ENCODE measurements around the gene EPB41.
"Not testable (repeated sequence)": the region's sequence is repeated elsewhere in the genome, so short reads cannot be mapped to it uniquely, and the experiment has no call there.

The EPB41 gene

DNA sequence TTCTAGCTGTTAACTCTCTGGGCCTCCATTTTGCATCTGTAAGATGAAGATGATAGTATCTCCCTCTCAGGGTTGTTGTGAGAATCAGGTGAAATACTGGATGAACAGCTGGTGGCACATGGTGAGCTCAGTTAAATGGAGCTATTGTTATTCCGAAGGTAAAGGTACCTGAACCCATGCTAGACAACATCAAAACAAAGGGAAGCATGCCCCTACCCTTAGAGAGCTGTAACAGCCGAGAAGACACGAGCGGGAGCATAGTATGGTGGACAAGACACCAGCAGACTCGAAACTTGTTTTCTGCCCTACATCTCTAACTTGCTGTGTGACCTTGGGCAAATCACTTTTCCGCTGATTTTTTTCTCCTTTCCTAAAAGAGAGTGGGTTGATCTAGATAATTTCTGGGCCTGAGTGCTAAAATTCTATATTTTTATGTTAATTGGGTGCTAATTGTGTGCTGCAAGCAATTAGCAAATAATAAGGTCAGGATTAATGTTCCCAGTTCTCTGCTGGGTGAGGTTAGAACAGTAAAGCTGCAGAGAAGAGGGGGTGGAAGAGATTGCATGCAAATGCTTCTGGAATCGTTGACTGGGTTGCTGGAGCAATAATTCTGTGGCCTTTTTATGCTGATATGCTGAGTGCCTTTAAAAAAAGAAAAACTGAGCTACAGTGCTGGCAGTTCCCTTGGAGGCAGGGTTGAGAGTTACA is 198.5 kb downstream of the EPB41 start:
- DNase-seq (ENCODE audit: low spot score): no peak

DNA sequence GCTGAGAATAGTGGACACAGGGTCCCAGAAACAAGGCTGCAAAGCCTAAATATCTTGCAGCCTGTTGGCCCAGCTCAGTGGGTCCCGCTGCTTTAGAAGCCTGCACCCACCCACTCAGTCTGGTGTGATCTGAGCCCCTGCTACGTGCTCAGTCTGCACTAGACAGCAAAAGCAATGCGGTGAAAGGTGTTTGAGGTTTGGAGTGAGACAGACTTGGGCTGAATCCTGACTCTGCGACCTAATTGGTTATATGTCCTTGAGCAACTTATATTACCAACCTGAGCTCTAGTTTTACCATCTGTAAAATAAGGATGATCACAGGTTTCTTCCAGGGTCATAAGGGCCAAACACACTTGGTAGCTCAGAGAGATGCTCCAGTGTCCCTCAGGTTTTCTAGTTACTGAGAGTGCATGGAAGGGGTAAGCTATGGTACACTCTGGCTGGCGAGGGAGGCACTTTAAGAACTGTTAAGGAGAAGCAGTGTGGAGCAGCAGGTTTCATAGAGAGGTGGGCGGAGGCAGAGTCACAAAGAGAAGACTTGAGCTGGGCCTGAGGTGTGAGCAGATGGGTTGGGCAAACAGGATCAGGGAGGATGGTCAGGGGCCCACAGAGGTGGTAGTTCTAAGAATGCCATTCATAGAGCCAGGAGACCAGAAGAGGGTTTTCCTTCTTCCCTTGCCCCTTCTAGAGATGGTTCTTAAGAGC is 199.2 kb downstream of the EPB41 start:
- DNase-seq (ENCODE audit: low spot score): no peak

DNA sequence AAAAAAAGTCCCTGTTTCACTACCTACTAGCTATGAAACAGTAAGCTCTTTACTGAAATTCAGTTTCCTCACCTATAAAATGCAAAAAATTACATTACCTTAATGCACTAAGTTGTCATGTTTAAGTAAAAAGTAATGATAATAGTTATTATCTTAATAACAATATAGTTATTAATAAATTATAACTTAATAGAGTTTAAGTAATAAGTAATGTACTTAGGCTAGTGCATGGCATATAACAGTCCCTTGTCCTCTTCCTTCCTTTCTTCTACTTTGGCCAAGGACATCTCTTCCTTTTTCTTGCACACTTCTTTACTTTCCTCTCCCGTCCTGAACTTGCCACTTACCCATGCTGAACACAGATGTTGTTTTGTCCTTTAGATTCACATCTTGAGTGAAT is 200.3 kb downstream of the EPB41 start:
- no peak for DNase-seq (ENCODE audit: low spot score)

DNA sequence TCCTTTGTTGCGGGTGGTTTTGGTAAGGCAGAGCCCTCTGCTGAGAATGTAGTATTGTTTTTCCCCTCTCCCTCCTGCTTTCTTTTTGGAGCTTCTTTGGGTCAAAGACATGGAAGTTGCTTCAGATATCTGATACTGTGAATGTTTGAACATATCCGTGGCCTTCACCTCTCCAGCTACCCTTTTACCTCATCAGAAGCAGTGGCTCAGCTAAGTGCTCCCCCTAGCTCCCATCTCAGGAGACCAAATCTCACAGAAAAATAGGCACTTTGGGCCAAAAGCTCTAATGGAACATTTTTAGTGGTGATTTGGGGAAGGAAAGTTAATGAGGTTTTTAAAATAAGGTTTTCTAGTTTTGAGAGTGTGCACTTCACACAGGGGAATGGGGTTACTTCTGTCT is 203.0 kb downstream of the EPB41 start:
- no peak for DNase-seq (ENCODE audit: low spot score)

DNA sequence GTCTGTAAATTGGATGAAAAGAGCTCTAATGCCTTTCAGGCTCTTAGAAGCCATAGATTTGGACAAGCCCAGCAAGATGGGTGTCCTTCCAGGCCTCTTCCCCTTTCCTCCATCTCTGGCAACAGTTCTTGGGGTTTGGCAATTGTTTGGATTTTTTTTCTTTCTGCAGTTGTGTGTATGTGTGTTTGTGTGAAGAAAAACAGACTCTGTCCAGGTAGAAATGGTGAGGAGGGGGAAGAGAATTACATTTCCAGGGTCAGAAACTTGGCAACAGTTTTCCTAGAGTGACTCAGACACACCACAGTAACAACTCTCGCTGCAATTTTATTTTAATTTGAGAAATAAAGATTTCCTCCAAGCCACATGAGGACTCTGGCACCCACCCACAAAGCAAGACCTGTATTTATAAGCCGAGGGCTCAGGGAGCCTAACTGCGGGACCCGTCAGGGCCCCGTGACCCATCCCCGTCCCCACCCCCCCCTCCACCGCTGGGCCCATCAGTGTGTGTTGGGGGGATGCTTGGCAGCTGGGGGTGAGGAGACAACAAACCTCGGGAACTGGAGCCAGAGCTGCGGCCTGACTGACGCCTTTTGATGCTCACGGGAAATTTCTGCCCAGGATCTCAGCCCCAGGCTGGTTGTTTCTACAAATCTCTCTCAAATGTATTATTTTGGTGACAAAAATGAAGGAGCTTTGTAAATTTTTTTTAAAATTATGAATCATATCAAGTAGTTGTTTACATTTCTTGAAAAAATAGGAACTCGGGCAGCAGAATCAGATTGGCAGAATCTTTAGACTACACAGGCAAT is 205.0 kb downstream of the EPB41 start:
- no peak for DNase-seq (ENCODE audit: low spot score)

DNA sequence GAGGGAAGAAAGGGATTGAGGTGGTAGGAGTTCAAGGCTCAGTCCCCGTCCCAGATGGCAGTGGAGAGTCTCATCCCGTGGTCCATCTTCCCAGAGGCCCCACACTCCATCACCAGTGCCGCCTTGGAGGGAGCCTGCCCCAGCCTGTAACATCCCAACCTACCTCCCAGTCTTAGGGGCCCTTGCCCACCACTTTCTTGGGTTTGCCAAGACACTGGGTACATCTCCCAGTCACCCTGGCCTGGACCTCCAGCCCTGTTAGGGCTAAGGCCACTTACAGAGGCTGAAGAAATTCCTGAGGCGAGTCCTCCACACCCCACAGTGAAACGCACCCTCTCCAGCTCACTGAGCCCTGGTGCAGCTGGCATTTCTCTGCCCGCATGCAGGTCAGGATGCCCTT is 206.0 kb downstream of the EPB41 start:
- DNase-seq (ENCODE audit: low spot score): no peak

DNA sequence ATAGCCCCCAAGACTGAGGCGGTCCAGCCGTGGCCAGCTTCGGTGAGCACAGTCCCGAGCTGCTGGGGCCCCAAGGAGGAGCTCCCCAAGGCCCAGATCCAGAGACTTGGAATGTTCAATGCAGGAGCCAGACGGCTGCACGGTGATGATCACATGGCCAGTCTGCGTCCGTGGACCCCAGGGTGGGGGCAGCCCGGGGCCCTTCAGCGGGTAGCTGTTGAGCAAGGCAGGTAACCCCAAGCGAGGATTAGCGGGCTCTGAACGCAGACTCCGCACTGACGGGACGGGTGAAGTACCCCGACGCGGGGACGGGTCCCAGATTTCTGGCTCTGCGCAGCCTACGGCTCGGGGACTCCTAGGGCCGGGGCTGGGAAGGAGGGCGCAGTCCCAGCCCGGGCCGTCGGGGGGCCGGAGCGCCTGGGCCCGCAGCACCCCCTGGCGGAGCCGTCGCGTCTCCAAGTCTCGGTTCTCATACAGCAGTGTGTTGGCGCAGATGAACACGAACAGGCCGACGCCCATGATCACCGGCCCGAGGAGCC is 206.6 kb downstream of the EPB41 start:
- DNase-seq (ENCODE audit: low spot score): peak; percentile 90

DNA sequence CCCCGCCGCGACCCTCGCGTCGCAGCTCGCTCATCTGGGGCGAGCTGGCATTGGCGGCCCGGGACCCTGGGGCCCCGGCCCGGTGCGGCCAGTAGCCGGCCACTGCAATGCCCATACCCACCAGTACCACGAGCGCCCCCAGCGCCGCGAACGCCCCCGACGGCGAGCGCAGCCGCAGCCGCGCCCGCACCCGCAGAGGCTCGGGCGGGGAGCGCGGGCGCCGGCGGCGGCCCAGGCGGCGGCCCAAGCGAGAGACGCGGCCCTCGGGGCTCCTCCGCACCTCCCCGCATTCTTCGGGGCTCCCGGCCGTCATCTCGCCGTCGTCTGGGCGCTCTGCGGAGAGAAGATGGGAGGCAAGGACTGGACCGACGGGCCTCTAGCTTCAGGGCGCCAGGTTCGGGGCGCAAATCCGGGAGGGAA is 207.2 kb downstream of the EPB41 start:
- peak; percentile 78 for DNase-seq (ENCODE audit: low spot score)

DNA sequence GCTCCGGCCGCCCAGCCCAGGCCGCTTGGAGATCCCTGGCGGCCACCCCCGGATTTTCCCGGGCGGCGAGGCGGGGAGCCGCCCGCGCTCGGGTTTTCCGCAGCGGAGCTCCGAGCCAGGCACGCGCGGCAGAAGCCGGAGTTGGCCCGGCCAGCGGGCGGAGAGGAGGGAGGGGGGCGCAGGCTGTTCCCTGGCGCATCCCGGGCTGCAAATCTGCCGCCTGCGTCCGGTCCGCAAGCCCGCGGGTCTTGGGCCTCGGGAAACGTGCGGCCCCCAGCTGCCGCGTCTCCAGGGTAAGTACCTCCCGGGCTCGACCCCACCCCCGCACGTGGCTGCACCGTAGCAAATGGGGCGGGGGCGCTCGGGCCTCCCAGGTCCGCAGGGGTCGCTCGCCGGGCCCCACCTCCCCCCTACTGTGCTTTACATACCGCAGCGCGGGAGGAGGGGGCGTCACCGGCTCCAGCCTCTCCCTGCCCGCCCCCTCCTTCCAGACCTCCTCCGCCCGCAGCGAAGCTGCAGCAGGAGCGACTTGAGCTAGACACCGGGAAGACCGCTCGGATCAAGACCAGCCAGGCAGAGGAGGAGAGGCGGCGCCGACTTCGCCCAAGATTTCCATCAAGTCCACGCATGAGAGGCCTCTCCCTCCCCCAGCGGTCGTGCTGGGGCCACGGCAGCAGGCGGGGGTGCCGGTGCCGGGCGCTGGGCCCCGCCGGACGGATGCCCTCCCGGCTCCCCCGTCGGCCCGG is 207.7 kb downstream of the EPB41 start:
- peak; percentile 69 for DNase-seq (ENCODE audit: low spot score)

DNA sequence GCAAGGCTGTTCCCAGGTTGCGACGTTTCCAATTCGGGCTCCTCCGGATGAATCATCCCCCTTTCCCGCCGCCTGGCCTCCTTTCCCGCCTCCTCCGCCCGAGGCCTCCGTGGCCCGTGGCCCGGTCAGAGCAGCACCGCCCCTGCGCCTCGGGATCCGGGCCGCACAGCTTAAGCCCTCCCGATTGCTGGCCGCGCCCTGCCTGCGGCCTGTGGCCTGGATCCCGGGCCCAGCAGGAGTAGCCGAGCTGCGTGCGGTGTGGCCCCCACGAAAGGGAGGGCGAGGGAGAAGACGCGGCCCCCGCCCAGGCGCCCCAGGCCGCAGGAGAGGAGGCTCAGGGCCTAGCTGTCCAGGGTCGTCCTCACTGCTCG is 208.3 kb downstream of the EPB41 start:
- peak; percentile 41 for DNase-seq (ENCODE audit: low spot score)

DNA sequence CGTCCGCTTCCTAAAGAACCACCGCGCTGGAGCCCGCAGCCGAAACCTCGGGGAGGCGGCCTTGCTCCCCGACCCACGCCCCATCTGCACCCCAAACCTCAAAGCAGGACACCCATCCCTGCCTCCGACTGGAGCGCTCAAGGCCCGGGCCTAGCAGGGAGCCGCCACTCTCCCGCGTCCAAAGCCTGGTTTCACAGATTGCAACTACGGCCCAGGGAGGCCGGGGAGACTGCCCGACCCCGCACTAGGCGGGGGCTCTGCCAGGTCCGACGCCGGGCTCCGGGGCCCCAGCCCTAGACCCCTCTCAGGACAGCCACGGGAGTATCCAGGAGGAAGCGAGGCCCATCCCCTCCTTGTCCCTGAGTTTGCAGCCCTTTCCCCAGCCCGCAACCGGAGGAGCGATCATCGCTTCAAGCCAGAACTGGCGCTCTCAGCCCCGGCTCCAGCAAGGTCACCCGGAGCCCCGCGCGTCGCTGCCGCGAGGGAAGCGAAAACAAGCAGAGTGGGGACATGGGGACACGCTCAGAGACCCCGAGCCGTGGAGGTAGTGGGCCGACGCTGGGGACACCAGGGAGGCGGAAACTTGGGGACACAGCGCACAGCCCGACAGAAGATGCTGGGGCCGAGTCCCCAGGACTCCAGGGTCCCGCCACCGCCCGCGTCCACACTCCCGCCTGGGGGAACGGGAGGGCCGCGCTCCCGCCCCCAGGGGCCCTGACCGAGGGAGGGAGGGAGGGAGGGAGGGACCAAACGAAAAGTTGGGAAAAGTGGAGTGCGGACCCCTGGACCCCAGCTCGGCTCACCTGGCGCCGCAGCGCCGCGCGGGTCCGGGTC is 208.9 kb downstream of the EPB41 start:
- DNase-seq (ENCODE audit: low spot score): peak; percentile 50

DNA sequence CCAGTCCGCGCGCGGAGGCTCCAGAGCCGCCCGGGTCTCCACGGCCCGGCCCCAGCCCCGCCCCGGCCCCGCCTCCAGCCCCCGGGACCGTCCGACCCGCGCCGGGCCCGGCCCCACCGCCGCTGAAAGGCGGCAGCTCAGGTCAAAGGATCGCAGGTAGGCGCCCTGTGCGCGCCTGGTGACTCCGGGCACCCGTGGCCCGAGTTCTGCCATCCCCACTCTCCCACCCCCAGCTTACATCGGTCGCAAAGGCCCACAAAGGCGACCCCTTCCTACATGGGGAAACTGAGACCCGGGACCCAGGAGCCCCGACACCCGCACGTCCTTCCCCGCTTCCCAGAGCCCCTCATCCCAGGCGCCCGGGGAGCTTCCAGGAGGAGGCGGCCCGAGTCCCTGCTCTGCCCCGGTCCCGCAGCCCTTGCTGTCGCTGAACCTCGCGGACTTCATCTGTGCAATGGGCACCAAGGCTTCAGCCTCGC is 209.6 kb downstream of the EPB41 start, which contains the start of gene TMEM200B:
Gene TMEM200B (minus strand): TSS at position 17 of the 479 bp plus-strand sequence. CDS start 2,075 bp downstream, outside the sequence.
- peak; percentile 53 for DNase-seq (ENCODE audit: low spot score)

DNA sequence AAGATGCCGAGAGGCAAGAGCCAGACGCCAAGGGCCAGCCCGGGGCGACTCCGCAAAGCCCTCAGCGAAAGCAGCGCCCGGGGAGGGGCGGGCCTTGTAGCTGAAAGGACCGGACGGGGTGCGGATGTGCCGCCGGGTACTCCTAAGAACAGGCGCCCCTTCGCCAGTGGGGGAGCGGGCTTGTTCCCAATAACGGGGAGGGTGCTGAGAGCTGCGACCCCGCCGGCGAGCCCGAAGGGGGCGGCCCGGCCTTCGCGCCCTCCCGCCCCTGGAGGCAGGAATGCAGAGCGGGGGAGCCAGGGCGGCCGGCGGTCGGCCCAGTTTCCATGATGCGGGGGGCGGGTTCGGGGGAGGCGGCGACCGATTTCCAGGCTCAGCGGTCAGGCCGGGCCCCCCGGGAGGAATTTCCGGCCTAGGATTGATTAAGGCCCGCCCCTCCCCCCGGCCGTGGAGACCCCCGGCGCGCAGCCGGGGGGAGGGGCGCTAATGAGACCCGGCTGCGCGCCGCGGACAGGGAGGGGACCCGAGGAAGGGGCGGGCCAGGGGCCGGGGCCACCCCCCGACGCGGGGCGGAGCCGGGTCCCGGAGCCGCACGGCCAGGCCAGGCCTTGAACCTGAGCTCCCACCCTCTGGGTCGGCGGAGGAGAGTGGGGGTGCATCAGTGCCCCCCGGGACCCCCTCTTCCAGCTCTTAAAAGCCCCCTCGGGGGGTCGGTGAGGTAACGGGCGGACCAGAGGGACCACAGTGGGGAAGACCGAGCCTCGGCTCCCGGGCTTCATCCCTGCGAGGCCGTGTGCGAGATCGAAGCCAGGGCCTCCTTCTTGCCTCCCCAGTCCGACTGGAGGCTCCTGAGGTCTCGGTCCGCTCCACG is 210.2 kb downstream of the EPB41 start:
- DNase-seq (ENCODE audit: low spot score): peak; percentile 69

DNA sequence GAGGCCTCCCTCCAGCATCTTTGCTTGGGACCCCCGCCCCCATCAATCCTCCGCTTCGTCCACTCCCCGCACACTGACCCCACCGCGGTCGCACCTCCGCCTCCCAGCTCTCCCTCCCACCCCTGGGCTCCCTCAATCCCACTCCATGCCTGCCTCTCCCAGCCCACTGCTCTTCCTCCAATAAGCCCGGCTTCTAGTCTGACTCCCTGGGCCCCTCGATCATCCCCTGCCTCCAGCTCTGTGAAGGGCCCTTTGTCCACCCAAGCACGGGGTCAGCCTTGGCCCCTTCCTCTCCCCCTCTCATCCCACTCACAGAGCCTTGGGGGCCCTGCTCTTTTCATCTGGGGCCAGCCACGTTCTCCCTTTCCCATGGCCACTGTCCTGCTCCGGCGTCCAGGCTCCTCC is 210.9 kb downstream of the EPB41 start:
- DNase-seq (ENCODE audit: low spot score): no peak

DNA sequence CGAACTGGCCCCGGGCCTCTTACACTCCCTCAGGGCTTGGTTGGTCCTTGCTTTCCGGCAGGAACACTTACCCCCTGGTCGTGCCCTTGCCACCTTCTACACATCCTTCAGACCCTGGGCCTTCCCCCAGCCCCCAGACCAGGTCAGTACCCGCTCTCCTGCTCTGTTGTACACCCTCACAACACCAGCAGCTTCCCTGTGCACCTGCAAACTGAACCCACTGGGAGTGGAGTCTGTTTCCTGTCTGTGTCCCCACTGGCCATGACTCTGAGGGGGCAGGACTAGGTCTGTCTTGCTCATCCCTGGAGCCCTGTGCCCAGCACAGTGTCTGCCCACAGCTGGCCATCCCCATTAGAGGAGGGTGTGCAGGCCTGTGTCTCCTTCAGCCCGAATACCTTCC is 211.4 kb downstream of the EPB41 start:
- no peak for DNase-seq (ENCODE audit: low spot score)

DNA sequence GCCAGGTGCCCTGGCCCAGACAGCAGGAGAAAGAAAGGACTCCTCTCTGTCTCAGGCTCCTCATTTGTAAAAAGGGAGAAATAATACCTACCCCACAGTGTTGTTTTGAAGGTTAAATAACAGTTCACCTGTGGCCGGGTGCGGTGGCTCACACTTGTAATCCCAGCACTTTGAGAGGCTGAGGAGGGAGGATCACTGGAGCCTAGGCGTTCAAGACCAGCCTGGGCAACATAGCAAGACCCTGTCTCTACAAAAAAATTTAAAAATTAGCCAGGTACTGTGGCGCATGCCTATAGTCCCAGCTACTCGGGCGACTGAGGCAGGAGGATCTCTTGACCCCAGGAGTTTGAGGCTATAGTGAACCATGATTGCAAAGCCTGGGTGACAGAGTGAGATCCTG is 211.8 kb downstream of the EPB41 start:
- DNase-seq (ENCODE audit: low spot score): no peak

DNA sequence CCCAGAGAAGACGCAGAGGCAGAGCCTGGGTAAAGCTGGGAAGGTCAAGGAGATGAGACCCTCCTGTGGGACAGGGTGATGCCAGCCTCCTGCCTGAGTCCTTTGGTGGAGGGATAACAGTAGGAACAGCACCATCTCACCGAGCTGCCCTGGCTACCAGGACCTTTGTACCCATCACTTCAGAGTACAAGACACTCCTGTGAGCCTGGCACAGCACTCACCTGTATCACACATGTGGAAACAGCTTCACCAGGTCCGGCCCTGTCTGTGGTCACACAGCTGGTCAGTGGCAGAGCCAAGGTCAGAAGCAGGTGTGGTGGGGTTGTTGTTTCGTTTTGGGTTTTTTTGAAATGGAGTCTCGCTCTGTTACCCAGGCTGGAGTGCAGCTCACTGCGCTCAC is 214.4 kb downstream of the EPB41 start:
- DNase-seq (ENCODE audit: low spot score): no peak

DNA sequence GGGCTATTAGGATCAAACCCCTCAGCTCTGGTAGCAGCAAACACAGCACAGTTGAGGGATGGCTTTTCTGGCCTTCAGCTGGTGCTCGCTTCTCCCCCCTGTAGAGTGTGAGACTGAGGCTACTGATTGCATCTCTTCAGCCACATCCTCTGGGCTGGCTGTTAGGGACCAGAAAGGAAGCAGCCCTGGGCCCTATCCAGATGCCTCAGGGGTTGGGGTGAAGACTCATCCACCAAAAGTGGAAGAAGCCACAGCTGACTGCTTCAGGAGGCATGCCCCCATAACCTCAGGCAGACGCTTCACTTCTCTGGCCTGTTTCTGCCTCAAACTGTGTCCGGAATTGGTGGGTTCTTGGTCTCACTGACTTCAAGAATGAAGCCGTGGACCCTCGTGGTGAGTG is 215.5 kb downstream of the EPB41 start:
- no peak for DNase-seq (ENCODE audit: low spot score)

DNA sequence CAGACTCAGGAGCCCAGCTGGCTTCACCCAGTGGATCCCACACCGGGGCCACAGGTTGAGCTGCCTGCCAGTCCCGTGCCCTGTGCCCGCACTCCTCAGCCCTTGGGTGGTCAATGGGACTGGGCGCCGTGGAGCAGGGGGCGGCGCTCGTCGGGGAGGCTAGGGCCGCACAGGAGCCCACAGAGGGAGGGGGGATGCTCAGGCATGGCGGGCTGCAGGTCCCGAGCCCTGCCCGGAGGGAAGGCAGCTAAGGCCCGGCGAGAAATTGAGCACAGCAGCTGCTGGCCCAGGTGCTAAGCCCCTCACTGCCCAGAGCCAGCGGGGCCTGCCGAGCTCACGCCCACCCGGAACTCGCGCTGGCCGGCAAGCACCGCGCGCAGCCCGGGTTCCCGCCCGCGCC is 216.7 kb downstream of the EPB41 start:
- DNase-seq (ENCODE audit: low spot score): not testable (repeated sequence)
